ENCODE measurements around the gene BRAF. TPM values are rescaled to one million over a fixed set of nuclear protein-coding genes. Genes with fewer than 3 reads are reported as not detected.
"Not testable (repeated sequence)": the region's sequence is repeated elsewhere in the genome, so short reads cannot be mapped to it uniquely, and the experiment has no call there.

Gene BRAF
- total RNA-seq, 2 experiments from 2014 or later, result 26.7 to 28.5 TPM

- Mint-ChIP-seq H3K27me3 (ENCODE audit: low read depth) (no peaks in the 10 kb centered on the region), H3K27ac (no peak overlapping the region), H3K4me1 (ENCODE audit: low read depth) (peaks cover 8% of the 10 kb centered on the region), H3K4me3 (no peak overlapping the region), H3K36me3 (ENCODE audit: low read depth) (peaks cover 5% of the 10 kb centered on the region), H3K9me3 (ENCODE audit: insufficient read depth) (no peaks in the 10 kb centered on the region)
- ChIA-PET CTCF (no interaction called here), POLR2A (no interaction called here)
- ATAC-seq (no peak), DNase-seq (no peak)
Measured at GRCh38 chr7:140896996-140897395, 27.7 kb downstream of the BRAF start.

GRCh38 chr7:140889645-140890044 lies 35.1 kb downstream of the BRAF start:
- ChIA-PET CTCF (interaction anchor here (1.4 to 2.0 kb wide), 2 partner anchors 12 to 15 kb away, joined by 4 to 9 read pairs; no protein-coding TSS in a partner anchor), POLR2A (no interaction called here)
- no peaks in the 10 kb centered on the region for H3K27me3 Mint-ChIP-seq (ENCODE audit: low read depth)
- DNase-seq (no peak), ATAC-seq (no peak)
- peaks cover 5% of the 10 kb centered on the region for H3K36me3 Mint-ChIP-seq (ENCODE audit: low read depth)
- H3K4me3 Mint-ChIP-seq, result no peak overlapping the region
- H3K4me1 Mint-ChIP-seq (ENCODE audit: low read depth), result peaks cover 2% of the 10 kb centered on the region
- H3K9me3 Mint-ChIP-seq (ENCODE audit: insufficient read depth), result no peaks in the 10 kb centered on the region
- H3K27ac Mint-ChIP-seq, result no peak overlapping the region

- Mint-ChIP-seq H3K4me1 (ENCODE audit: low read depth) (peaks cover 2% of the 10 kb centered on the region), H3K36me3 (ENCODE audit: low read depth) (peaks cover 5% of the 10 kb centered on the region), H3K9me3 (ENCODE audit: insufficient read depth) (no peaks in the 10 kb centered on the region), H3K27me3 (ENCODE audit: low read depth) (no peaks in the 10 kb centered on the region), H3K4me3 (no peak overlapping the region), H3K27ac (no peak overlapping the region)
- DNase-seq (no peak), ATAC-seq (no peak)
- ChIA-PET CTCF (interaction anchor here (2.0 kb wide), 1 partner anchor 12 kb away, joined by 9 read pairs; no protein-coding TSS in a partner anchor), POLR2A (no interaction called here)
Measured at GRCh38 chr7:140889150-140889549, 35.6 kb downstream of the BRAF start.

- Mint-ChIP-seq H3K27ac (no peak overlapping the region), H3K36me3 (ENCODE audit: low read depth) (peaks cover 5% of the 10 kb centered on the region), H3K9me3 (ENCODE audit: insufficient read depth) (no peaks in the 10 kb centered on the region), H3K4me1 (ENCODE audit: low read depth) (no peaks in the 10 kb centered on the region), H3K27me3 (ENCODE audit: low read depth) (no peaks in the 10 kb centered on the region), H3K4me3 (no peak overlapping the region)
- CTCF ChIA-PET, result no interaction called here
- POLR2A ChIA-PET, result no interaction called here
- DNase-seq (no peak), ATAC-seq (no peak)
Measured at GRCh38 chr7:140888087-140888486, 36.6 kb downstream of the BRAF start.

- DNase-seq (no peak), ATAC-seq (no peak)
- ChIA-PET POLR2A (no interaction called here), CTCF (interaction anchor here (1.4 kb wide), 1 partner anchor 9 kb away, joined by 4 read pairs; no protein-coding TSS in a partner anchor)
- H3K9me3 Mint-ChIP-seq (ENCODE audit: insufficient read depth), result no peaks in the 10 kb centered on the region
- H3K27me3 Mint-ChIP-seq (ENCODE audit: low read depth), result no peaks in the 10 kb centered on the region
- no peaks in the 10 kb centered on the region for H3K36me3 Mint-ChIP-seq (ENCODE audit: low read depth)
- H3K27ac Mint-ChIP-seq, result no peak overlapping the region
- H3K4me1 Mint-ChIP-seq (ENCODE audit: low read depth), result peaks cover 5% of the 10 kb centered on the region
- H3K4me3 Mint-ChIP-seq, result no peak overlapping the region
Measured at GRCh38 chr7:140885735-140886334, 38.9 kb downstream of the BRAF start.

- ATAC-seq (no peak), DNase-seq (no peak)
- peaks cover 3% of the 10 kb centered on the region for H3K36me3 Mint-ChIP-seq (ENCODE audit: low read depth)
- ChIA-PET POLR2A (no interaction called here), CTCF (no interaction called here)
- H3K27ac Mint-ChIP-seq, result no peak overlapping the region
- H3K9me3 Mint-ChIP-seq (ENCODE audit: insufficient read depth), result no peaks in the 10 kb centered on the region
- H3K27me3 Mint-ChIP-seq (ENCODE audit: low read depth), result no peaks in the 10 kb centered on the region
- H3K4me1 Mint-ChIP-seq (ENCODE audit: low read depth), result peaks cover 5% of the 10 kb centered on the region
- H3K4me3 Mint-ChIP-seq, result no peak overlapping the region
Measured at GRCh38 chr7:140883378-140883777, 41.4 kb downstream of the BRAF start.

- H3K27me3 Mint-ChIP-seq (ENCODE audit: low read depth); POLR2A ChIA-PET; H3K27ac Mint-ChIP-seq; ATAC-seq; H3K36me3 Mint-ChIP-seq (ENCODE audit: low read depth); H3K4me1 Mint-ChIP-seq (ENCODE audit: low read depth); H3K9me3 Mint-ChIP-seq (ENCODE audit: insufficient read depth); DNase-seq; CTCF ChIA-PET; H3K4me3 Mint-ChIP-seq: not testable (repeated sequence)
Measured at GRCh38 chr7:140882834-140883233, 41.9 kb downstream of the BRAF start.

GRCh38 chr7:140881507-140882228 lies 43.1 kb downstream of the BRAF start:
- ChIA-PET CTCF (interaction anchor here (0.6 kb wide), 1 partner anchor 67 kb away, joined by 3 read pairs; no protein-coding TSS in a partner anchor), POLR2A (no interaction called here)
- Mint-ChIP-seq H3K4me1 (ENCODE audit: low read depth) (peaks cover 12% of the 10 kb centered on the region), H3K27ac (no peak overlapping the region), H3K9me3 (ENCODE audit: insufficient read depth) (no peaks in the 10 kb centered on the region), H3K4me3 (no peak overlapping the region), H3K27me3 (ENCODE audit: low read depth) (no peaks in the 10 kb centered on the region), H3K36me3 (ENCODE audit: low read depth) (peaks cover 9% of the 10 kb centered on the region)
- no peak for ATAC-seq
- no peak for DNase-seq

- POLR2A ChIA-PET, result no interaction called here
- no peak for DNase-seq
- H3K36me3 Mint-ChIP-seq (ENCODE audit: low read depth), result peaks cover 19% of the 10 kb centered on the region
- peaks cover 27% of the 10 kb centered on the region for H3K4me1 Mint-ChIP-seq (ENCODE audit: low read depth)
- CTCF ChIA-PET, result interaction anchor here (1.9 kb wide), 1 partner anchor 12 kb away, joined by 9 read pairs; no protein-coding TSS in a partner anchor
- H3K4me3 Mint-ChIP-seq, result no peak overlapping the region
- no peak for ATAC-seq
- H3K9me3 Mint-ChIP-seq (ENCODE audit: insufficient read depth), result no peaks in the 10 kb centered on the region
- no peak overlapping the region for H3K27ac Mint-ChIP-seq
- no peaks in the 10 kb centered on the region for H3K27me3 Mint-ChIP-seq (ENCODE audit: low read depth)
Measured at GRCh38 chr7:140877249-140877524, 47.5 kb downstream of the BRAF start.

GRCh38 chr7:140876519-140877248 lies 48.0 kb downstream of the BRAF start:
- DNase-seq (no peak), ATAC-seq (peak; percentile 58)
- H3K9me3 Mint-ChIP-seq (ENCODE audit: insufficient read depth), result no peaks in the 10 kb centered on the region
- H3K4me3 Mint-ChIP-seq, result no peak overlapping the region
- H3K36me3 Mint-ChIP-seq (ENCODE audit: low read depth), result peaks cover 19% of the 10 kb centered on the region
- no peaks in the 10 kb centered on the region for H3K27me3 Mint-ChIP-seq (ENCODE audit: low read depth)
- ChIA-PET POLR2A (no interaction called here), CTCF (interaction anchor here (1.9 kb wide), 1 partner anchor 13 kb away, joined by 9 read pairs; no protein-coding TSS in a partner anchor)
- H3K27ac Mint-ChIP-seq, result no peak overlapping the region
- peaks cover 26% of the 10 kb centered on the region for H3K4me1 Mint-ChIP-seq (ENCODE audit: low read depth)

- peaks cover 19% of the 10 kb centered on the region for H3K36me3 Mint-ChIP-seq (ENCODE audit: low read depth)
- H3K27ac Mint-ChIP-seq, result no peak overlapping the region
- no peak overlapping the region for H3K4me3 Mint-ChIP-seq
- H3K9me3 Mint-ChIP-seq (ENCODE audit: insufficient read depth), result no peaks in the 10 kb centered on the region
- no peak for DNase-seq
- no peaks in the 10 kb centered on the region for H3K27me3 Mint-ChIP-seq (ENCODE audit: low read depth)
- POLR2A ChIA-PET, result no interaction called here
- CTCF ChIA-PET, result no interaction called here
- H3K4me1 Mint-ChIP-seq (ENCODE audit: low read depth), result peaks cover 32% of the 10 kb centered on the region
- ATAC-seq, result no peak
Measured at GRCh38 chr7:140873434-140873833, 51.3 kb downstream of the BRAF start.

GRCh38 chr7:140870003-140870402 lies 54.7 kb downstream of the BRAF start:
- no peak overlapping the region for H3K27ac Mint-ChIP-seq
- DNase-seq (no peak), ATAC-seq (no peak)
- CTCF ChIA-PET, result no interaction called here
- H3K27me3 Mint-ChIP-seq (ENCODE audit: low read depth), result no peaks in the 10 kb centered on the region
- no peak overlapping the region for H3K4me3 Mint-ChIP-seq
- peaks cover 19% of the 10 kb centered on the region for H3K4me1 Mint-ChIP-seq (ENCODE audit: low read depth)
- H3K9me3 Mint-ChIP-seq (ENCODE audit: insufficient read depth), result no peaks in the 10 kb centered on the region
- POLR2A ChIA-PET, result no interaction called here
- peaks cover 11% of the 10 kb centered on the region for H3K36me3 Mint-ChIP-seq (ENCODE audit: low read depth)

Measured in activated CD8-positive, alpha-beta T cell treated with anti-CD3 and anti-CD28 coated beads, Interleukin-2, amount 10 ng/mL, durations not matched to agents 7 days and 5 days (primary cell).